Psoas muscle (tissue), 8 donors: ENCODE results near the gene PMIS2. TPM values are rescaled to one million over a fixed set of nuclear protein-coding genes. Genes with fewer than 3 reads are reported as not detected.

Source experiments
- ATAC-seq, 4 donors: fragments of 200-7000 bp; cut with Tn5 transposase; one replicate each; pipeline ENCODE4 v1.9.1; 2020; ENCODE audit warnings: moderate library complexity in 3 of 4, mild to moderate bottlenecking in 2 of 4
- DNase-seq, 2 donors: peaks; one replicate each; pipeline ENCODE4 v3.0.0-alpha.2; 2020
- H3K27ac ChIP-seq: fragments of 200-600 bp; one replicate; pipeline ENCODE4 v1.8.0; 2022
- H3K27me3 ChIP-seq, 3 donors: fragments of 200-600 bp in 1 of 3; one replicate each; pipeline versions ENCODE4 v1.6.1 to v1.8.0; 2013 to 2022; ENCODE audit warnings: low read length in 2 of 3, mild to moderate bottlenecking in 2 of 3, moderate library complexity in 1 of 3; ENCODE audit not compliant: insufficient read depth in 3 of 3
- H3K36me3 ChIP-seq, 2 donors: fragments of 200-600 bp in 1 of 2; one replicate each; pipeline versions ENCODE4 v1.6.1 to v1.8.0; 2013 to 2022; ENCODE audit warnings: low read depth in 1 of 2, mild to moderate bottlenecking in 1 of 2, moderate library complexity in 1 of 2; ENCODE audit not compliant: insufficient read depth in 1 of 2
- H3K4me1 ChIP-seq: fragments of 200-600 bp; one replicate; pipeline ENCODE4 v1.8.0; 2022
- H3K4me3 ChIP-seq: fragments of 200-600 bp; one replicate; pipeline ENCODE4 v1.8.0; 2022; ENCODE audit warnings: mild to moderate bottlenecking
- H3K9me3 ChIP-seq: fragments of 200-600 bp; one replicate; pipeline ENCODE4 v1.8.0; 2022
- WGBS, 3 donors: extraction: QIAGEN DNeasy Blood & Tissue Kit; methylation state at CpG; one replicate each; pipeline versions ENCODE4 v1.1.6 to v1.1.7; 2013; 5-methylcytosine and 5-hydroxymethylcytosine counted together
- intact Hi-C, 2 donors: fragments of 100-400 bp; cut with DNase I; formaldehyde crosslinking; loops; one replicate each; pipeline versions ENCODE4 v1.11.0 to v1.14.2; 2022
- polyA plus RNA-seq, 3 donors: library from polyadenylated mRNA; stranded (reverse); fragments of 200-250 nt; gene quantifications; one replicate each; pipeline ENCODE4 v1.2.3, GENCODE V29; 2013
- total RNA-seq, 4 donors: library from RNA; stranded (reverse); fragmentation: NEBNext Ultra II Directional in 2 of 4; extraction: Animal tissue kit (Norgen Biotek cat#: 25700) in 2 of 4; gene quantifications; one replicate each; pipeline versions ENCODE4 v1.2.1 to v1.2.4, GENCODE V29; 2021 to 2023
- TF ChIP-seq, protein P1 (sequence below): fragments of 200-600 bp; IDR thresholded peaks from one replicate; pipeline ENCODE4 v1.8.0; 2022; ENCODE audit warnings: antibody characterized with exemption
- donor health status: healthy with polysubstance abuse.
- donor health status: DM: no; HTN: no; CAD: no; lungs with moderate emphysema.
- donor health status: Bipolar disorder and iron deficiency.
- donor health status: healthy.
- donor health status: DM: yes; HTN: yes; CAD: no.
- donor health status: DM: no; HTN: no; CAD: no.
- donor health status: DM: no; HTN: no; CAD: no.
- donor health status: DM: yes; HTN: yes; CAD: no.

PMIS2 gene
- total and polyA plus RNA-seq, 7 donors: not detected

DNA sequence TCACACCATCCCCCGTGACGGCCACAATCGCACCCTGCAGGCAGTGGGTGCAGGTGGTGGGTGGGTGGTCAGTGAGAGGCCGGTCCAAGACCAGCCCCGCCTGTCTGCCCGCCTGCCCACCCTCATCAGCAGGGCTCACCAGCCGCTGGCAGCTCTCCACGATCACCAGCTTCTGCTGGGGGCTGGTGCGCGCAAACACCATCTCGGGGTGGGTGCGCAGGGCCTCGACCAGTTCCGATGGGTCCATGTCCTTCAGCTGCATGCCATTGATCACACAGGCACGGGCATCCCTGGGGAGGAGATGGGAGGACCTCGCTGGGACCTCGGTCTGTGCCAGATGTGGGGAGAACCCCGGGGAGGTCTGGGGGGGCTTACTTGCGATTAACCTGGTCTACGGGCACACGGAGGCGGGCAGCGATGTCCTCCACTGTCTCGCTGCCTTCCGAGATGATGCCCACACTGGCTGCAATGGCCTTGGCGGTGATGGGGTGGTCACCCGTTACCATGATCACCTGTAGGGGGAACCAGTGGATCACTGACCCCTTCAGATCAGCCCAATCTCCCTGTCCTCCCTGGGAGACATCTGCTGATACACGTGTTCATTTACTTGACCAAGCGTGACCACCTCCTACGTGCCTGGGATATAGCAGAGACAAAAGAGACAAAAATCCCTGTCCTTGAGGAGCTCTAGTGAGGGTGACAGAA is 30.5 kb upstream of the PMIS2 start:
- no peaks in the 10 kb centered on the region for H3K4me1 ChIP-seq
- TF ChIP-seq, protein P1, sequence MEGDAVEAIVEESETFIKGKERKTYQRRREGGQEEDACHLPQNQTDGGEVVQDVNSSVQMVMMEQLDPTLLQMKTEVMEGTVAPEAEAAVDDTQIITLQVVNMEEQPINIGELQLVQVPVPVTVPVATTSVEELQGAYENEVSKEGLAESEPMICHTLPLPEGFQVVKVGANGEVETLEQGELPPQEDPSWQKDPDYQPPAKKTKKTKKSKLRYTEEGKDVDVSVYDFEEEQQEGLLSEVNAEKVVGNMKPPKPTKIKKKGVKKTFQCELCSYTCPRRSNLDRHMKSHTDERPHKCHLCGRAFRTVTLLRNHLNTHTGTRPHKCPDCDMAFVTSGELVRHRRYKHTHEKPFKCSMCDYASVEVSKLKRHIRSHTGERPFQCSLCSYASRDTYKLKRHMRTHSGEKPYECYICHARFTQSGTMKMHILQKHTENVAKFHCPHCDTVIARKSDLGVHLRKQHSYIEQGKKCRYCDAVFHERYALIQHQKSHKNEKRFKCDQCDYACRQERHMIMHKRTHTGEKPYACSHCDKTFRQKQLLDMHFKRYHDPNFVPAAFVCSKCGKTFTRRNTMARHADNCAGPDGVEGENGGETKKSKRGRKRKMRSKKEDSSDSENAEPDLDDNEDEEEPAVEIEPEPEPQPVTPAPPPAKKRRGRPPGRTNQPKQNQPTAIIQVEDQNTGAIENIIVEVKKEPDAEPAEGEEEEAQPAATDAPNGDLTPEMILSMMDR: no peak
- H3K4me3 ChIP-seq: no peak overlapping the region
- peaks cover 0 to 25% (median 19%) of the 10 kb centered on the region in 3 donors for H3K27me3 ChIP-seq
- H3K9me3 ChIP-seq: no peaks in the 10 kb centered on the region
- no peaks in the 10 kb centered on the region for H3K36me3 ChIP-seq
- no peak overlapping the region for H3K27ac ChIP-seq
- no peak for ATAC-seq
- DNase-seq: no peak
- intact Hi-C loops: no loop called here
- 58 to 61% (median 61%) methylated on average over 30 of the region's 30 CpGs for WGBS, 3 donors

DNA sequence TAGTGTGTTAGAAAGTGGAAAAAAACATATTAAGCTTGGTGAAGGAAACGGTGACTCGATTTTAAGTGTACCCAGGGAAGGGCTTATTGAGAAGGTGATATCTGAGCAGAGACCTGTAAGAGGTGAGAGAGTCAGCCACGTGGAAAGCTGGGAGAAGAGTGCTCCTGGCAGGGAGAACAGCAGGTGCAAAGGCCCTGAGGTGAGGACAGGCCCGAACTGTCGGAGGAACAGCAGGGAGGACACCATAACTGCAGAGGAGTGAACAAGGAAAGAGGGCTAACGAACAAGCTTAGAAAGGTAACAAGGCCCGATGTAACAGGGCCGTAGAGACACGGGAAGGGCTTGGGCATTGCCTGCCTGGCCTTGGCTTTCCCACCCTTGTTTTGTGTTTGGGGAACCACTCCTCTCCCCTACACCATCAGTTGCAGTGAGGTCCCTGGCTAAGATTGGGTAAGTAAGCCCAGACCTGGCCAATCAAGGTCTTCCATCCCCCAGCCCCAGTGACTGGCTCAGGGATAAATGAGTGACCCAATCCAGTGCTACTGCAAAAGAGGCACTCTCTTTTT is 29.9 kb upstream of the PMIS2 start:
- H3K9me3 ChIP-seq: no peaks in the 10 kb centered on the region
- intact Hi-C loops: no loop called here
- DNase-seq (no peak), ATAC-seq (no peak)
- H3K36me3 ChIP-seq: no peaks in the 10 kb centered on the region
- peaks cover 0 to 32% (median 19%) of the 10 kb centered on the region in 3 donors for H3K27me3 ChIP-seq
- TF ChIP-seq, protein P1: no peak
- whole genome bisulfite sequencing, 3 donors: 78 to 82% (median 80%) methylated on average over 9 of the region's 9 CpGs
- H3K4me3 ChIP-seq: no peak overlapping the region
- no peak overlapping the region for H3K27ac ChIP-seq
- no peaks in the 10 kb centered on the region for H3K4me1 ChIP-seq

DNA sequence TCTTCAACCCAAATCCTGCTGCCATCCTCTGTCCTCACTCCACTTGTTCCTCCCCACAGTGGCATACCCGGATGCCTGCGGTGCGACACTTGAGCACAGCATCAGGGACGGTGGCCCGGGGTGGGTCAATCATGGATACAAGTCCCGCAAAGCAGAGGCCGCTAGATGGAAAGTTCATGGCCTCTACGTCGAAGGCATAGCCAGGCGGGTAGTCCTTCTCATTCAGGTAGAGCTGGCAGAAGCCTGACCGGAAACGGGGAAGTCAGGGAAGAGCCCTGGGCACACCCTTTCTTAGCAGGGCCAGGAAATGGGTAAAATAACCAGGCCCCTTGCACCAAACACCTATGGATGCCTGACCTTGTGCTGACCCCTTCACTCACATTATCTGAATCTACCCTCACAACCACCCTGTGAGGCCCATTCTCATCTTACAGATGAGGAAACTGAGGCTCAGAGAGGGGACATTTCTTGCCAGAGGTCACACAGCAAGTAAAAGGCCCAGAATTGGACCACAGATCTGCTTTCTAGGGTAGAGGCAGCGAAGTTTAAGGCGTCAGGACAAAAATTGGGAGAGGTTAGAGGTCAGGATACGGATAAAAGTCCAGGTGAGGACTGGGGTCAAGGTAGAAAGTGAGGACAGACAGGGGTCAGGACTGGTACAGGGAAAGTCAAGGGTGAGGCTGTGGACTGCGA is 29.0 kb upstream of the PMIS2 start:
- ATAC-seq (peak in 1 of 4 donors; percentile 7), DNase-seq (no peak)
- no peak overlapping the region for H3K27ac ChIP-seq
- H3K36me3 ChIP-seq: no peaks in the 10 kb centered on the region
- 81 to 82% (median 82%) methylated on average over 16 of the region's 16 CpGs for WGBS, 3 donors
- intact Hi-C loops: no loop called here
- H3K27me3 ChIP-seq: peaks cover 0 to 40% (median 19%) of the 10 kb centered on the region in 3 donors
- H3K4me3 ChIP-seq: no peak overlapping the region
- no peaks in the 10 kb centered on the region for H3K4me1 ChIP-seq
- H3K9me3 ChIP-seq: no peaks in the 10 kb centered on the region
- TF ChIP-seq, protein P1: no peak

DNA sequence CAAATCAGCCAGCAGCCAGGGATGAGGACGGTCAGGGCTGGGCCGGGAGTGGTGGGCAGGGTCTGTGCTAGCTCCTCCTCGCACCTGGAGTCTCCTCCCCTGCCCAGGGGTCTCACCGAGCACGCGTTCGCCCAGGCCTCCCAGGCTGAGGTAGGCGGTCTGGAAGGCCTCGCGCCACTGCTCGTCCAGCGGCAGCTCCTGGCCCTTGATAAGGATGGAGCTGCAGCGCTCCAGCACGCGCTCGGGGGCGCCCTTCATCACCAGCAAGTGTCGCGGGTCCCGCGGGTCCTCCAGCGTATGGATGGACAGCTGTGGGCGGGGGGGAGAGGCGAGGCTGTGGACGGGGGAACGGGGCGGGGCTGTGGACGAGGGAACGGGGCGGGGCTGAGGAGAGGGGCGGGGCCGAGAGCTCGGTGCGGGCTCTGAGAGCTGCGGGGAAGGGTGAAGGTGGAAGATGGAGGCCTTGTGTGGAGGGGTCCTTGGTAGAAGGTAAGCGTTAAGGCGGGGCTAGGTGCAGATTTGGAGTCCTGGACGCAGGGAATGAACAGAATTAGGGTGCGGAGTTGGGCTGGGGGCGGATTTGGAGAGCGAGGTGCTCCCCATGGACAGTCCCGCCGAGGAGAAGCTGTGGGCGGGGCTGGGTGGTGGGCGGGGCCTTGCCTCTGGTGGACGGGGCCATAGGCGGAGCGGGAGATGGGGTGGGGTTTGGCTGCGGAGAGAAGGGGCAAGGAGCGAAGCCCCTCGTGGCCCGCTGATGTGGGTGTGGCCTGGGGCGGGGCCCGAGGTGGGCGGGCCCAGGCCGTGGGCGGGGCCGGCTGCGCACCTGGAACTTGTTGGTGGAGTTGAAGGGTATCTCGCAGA is 28.2 kb upstream of the PMIS2 start:
- no peaks in the 10 kb centered on the region for H3K36me3 ChIP-seq
- intact Hi-C loops: no loop called here
- H3K9me3 ChIP-seq: no peaks in the 10 kb centered on the region
- H3K4me1 ChIP-seq: no peaks in the 10 kb centered on the region
- H3K27me3 ChIP-seq: peaks cover 0 to 47% (median 22%) of the 10 kb centered on the region in 3 donors
- TF ChIP-seq, protein P1: no peak
- no peak overlapping the region for H3K27ac ChIP-seq
- peak overlapping the region; percentile 51 for H3K4me3 ChIP-seq
- ATAC-seq: peak; percentile 67 to 92 (median 79)
- peak; percentile 68 to 80 for DNase-seq
- WGBS, 3 donors: 3 to 6% (median 4%) methylated on average over 39 to 60 of the region's 60 CpGs
